ENCODE data around the gene FYB2.
"Not testable (repeated sequence)": the region's sequence is repeated elsewhere in the genome, so short reads cannot be mapped to it uniquely, and the experiment has no call there.

Gene FYB2

GRCh38 chr1:56780128-56780750, 39.0 kb downstream of the FYB2 start:
- TF ChIP-seq PPARA (CRISPR knock-in tag; IDR thresholded peaks at IDR 0.05; ENCODE audit: borderline replicate concordance), result no peak
- no peak for TF ChIP-seq TCF4 (CRISPR knock-in tag; IDR thresholded peaks at IDR 0.05; ENCODE audit: borderline replicate concordance)
- TF ChIP-seq ZNF565 (CRISPR knock-in tag; conservative IDR thresholded peaks at IDR 0.05; ENCODE audit: low read depth), result no peak
- ATAC-seq, result no peak

GRCh38 chr1:56777972-56778371, 41.2 kb downstream of the FYB2 start:
- no peak for ATAC-seq
- TF ChIP-seq, protein P1, sequence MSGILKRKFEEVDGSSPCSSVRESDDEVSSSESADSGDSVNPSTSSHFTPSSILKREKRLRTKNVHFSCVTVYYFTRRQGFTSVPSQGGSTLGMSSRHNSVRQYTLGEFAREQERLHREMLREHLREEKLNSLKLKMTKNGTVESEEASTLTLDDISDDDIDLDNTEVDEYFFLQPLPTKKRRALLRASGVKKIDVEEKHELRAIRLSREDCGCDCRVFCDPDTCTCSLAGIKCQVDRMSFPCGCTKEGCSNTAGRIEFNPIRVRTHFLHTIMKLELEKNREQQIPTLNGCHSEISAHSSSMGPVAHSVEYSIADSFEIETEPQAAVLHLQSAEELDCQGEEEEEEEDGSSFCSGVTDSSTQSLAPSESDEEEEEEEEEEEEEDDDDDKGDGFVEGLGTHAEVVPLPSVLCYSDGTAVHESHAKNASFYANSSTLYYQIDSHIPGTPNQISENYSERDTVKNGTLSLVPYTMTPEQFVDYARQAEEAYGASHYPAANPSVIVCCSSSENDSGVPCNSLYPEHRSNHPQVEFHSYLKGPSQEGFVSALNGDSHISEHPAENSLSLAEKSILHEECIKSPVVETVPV (CRISPR knock-in tag; IDR thresholded peaks at IDR 0.05), result no peak
- TF ChIP-seq ZNF70 (CRISPR knock-in tag; IDR thresholded peaks at IDR 0.05), result no peak
- TF ChIP-seq ZNF565 (CRISPR knock-in tag; conservative IDR thresholded peaks at IDR 0.05; ENCODE audit: low read depth), result no peak

- not testable (repeated sequence) for ATAC-seq
Observed at GRCh38 chr1:56774732-56775131, 44.5 kb downstream of the FYB2 start.

DNA sequence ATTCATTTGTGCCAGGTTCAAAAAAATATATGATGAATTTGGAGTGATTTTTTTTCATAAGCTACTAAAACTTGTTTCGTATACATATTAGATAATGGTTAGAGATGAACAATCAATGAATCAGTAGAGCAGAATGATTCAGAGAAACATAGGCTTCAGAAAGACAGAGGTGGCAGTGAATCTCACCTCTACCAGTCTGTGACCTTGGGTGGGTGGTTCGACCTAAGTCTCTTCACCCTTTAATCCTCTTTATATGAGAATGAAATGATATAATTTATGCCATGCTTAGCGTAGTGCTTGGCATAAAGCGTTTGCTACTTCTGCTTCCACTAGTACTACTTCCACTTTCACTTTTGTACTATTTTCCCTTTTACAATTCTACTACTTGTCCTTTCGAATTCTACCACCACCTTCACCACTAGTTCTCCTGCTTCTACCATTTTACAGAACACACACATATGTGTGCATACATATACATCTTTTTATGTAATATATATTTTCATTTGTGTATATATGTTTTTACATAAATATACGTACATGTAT, 45.1 kb downstream of the FYB2 start:
- ATAC-seq, result no peak

GRCh38 chr1:56773341-56774066, 45.7 kb downstream of the FYB2 start:
- ATAC-seq, result no peak
- TF ChIP-seq ZNF565 (CRISPR knock-in tag; conservative IDR thresholded peaks at IDR 0.05; ENCODE audit: low read depth) (no peak), ZFP3 (CRISPR knock-in tag; IDR thresholded peaks at IDR 0.05) (no peak), PPARA (CRISPR knock-in tag; IDR thresholded peaks at IDR 0.05; ENCODE audit: borderline replicate concordance) (no peak), SNAI2 (CRISPR knock-in tag; IDR thresholded peaks at IDR 0.05) (no peak), POU6F1 (CRISPR knock-in tag; IDR thresholded peaks at IDR 0.05; ENCODE audit: borderline replicate concordance, low read depth) (no peak), ISL1 (CRISPR knock-in tag; IDR thresholded peaks at IDR 0.05) (no peak), ZC3H10 (CRISPR knock-in tag; IDR thresholded peaks at IDR 0.05) (no peak), CSDC2 (CRISPR knock-in tag; IDR thresholded peaks at IDR 0.05) (no peak), RARB (CRISPR knock-in tag; IDR thresholded peaks at IDR 0.05) (no peak), ARNTL (CRISPR knock-in tag; IDR thresholded peaks at IDR 0.05; ENCODE audit: borderline replicate concordance, low read depth) (no peak), ESRRG (CRISPR knock-in tag; IDR thresholded peaks at IDR 0.05) (no peak), TCF4 (CRISPR knock-in tag; IDR thresholded peaks at IDR 0.05; ENCODE audit: borderline replicate concordance) (no peak)
- TF ChIP-seq, protein P2, sequence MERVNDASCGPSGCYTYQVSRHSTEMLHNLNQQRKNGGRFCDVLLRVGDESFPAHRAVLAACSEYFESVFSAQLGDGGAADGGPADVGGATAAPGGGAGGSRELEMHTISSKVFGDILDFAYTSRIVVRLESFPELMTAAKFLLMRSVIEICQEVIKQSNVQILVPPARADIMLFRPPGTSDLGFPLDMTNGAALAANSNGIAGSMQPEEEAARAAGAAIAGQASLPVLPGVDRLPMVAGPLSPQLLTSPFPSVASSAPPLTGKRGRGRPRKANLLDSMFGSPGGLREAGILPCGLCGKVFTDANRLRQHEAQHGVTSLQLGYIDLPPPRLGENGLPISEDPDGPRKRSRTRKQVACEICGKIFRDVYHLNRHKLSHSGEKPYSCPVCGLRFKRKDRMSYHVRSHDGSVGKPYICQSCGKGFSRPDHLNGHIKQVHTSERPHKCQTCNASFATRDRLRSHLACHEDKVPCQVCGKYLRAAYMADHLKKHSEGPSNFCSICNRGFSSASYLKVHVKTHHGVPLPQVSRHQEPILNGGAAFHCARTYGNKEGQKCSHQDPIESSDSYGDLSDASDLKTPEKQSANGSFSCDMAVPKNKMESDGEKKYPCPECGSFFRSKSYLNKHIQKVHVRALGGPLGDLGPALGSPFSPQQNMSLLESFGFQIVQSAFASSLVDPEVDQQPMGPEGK (CRISPR knock-in tag; IDR thresholded peaks at IDR 0.05; ENCODE audit: borderline replicate concordance), result no peak
- TF ChIP-seq, protein P3, sequence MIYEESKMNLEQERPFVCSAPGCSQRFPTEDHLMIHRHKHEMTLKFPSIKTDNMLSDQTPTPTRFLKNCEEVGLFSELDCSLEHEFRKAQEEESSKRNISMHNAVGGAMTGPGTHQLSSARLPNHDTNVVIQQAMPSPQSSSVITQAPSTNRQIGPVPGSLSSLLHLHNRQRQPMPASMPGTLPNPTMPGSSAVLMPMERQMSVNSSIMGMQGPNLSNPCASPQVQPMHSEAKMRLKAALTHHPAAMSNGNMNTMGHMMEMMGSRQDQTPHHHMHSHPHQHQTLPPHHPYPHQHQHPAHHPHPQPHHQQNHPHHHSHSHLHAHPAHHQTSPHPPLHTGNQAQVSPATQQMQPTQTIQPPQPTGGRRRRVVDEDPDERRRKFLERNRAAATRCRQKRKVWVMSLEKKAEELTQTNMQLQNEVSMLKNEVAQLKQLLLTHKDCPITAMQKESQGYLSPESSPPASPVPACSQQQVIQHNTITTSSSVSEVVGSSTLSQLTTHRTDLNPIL (CRISPR knock-in tag; IDR thresholded peaks at IDR 0.05; ENCODE audit: low read depth), result no peak

More for the DNA sequence above, 45.1 kb downstream of the FYB2 start:
- no peak for TF ChIP-seq GLIS3 (CRISPR knock-in tag; IDR thresholded peaks at IDR 0.05)
- no peak for TF ChIP-seq TOX (CRISPR knock-in tag; IDR thresholded peaks at IDR 0.05; ENCODE audit: borderline replicate concordance)
- TF ChIP-seq, protein P3 (CRISPR knock-in tag; IDR thresholded peaks at IDR 0.05; ENCODE audit: low read depth), result no peak
- TF ChIP-seq, protein P1 (CRISPR knock-in tag; IDR thresholded peaks at IDR 0.05), result no peak
- no peak for TF ChIP-seq RARB (CRISPR knock-in tag; IDR thresholded peaks at IDR 0.05)
- no peak for TF ChIP-seq ZNF8 (CRISPR knock-in tag; IDR thresholded peaks at IDR 0.05)
- no peak for TF ChIP-seq ESRRG (CRISPR knock-in tag; IDR thresholded peaks at IDR 0.05)
